ENCODE results near the gene TMED6.

TMED6 gene

DNA sequence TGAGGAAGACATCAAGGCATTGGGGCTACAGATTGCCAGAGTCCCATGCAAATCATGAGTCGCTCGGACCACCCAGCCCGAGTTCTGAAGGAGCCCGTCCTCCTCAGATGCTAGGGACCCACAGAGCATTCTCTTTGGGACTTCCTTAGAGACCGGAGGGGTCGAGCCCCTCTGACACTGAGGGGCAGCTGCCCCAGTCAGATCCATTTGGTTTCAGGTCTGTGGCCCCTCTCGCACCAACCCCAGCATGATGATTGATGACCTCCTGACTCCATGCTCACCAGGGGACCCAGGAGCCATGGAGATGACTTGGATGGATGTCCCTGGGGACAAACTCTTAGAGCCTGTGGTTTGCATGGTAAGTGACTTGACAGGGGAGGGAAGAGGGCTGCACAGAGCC, 29.2 kb downstream of the TMED6 start:
- no peak for DNase-seq

DNA sequence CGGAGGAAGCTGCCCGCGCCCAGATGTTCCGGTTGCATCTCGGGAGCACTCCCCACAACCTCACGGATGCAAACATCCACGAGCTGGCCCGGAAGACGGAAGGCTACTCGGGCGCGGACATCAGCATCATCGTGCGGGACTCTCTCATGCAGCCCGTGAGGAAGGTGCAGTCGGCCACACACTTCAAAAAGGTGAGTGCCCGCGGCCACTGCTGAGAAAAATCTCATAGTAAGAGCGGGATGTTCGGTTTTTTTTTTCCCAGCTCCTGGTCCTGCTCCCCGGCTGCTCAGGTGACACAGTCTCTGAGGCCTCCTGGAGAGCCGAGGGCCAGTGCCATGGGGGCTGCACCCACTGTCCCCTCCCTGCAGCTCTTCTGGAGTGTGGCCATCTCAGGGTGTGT, 30.5 kb downstream of the TMED6 start:
- no peak for DNase-seq

DNA sequence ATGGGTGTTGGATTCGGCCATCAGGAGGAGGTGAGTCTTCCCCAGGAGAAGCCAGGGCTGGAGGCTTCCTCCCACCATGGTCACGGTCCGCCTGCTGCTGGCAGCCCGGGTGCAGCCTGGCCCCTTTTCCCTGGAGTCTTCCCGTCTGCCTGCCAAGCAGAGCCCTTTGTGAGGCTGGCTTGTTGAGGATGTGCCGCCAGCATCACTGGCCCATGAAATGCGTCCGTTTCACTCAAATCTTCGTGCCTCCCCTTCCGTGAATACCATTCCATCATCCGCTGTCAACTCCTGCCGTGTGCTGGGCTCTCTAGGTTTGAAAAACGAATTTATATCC, 30.9 kb downstream of the TMED6 start:
- DNase-seq, result no peak

DNA sequence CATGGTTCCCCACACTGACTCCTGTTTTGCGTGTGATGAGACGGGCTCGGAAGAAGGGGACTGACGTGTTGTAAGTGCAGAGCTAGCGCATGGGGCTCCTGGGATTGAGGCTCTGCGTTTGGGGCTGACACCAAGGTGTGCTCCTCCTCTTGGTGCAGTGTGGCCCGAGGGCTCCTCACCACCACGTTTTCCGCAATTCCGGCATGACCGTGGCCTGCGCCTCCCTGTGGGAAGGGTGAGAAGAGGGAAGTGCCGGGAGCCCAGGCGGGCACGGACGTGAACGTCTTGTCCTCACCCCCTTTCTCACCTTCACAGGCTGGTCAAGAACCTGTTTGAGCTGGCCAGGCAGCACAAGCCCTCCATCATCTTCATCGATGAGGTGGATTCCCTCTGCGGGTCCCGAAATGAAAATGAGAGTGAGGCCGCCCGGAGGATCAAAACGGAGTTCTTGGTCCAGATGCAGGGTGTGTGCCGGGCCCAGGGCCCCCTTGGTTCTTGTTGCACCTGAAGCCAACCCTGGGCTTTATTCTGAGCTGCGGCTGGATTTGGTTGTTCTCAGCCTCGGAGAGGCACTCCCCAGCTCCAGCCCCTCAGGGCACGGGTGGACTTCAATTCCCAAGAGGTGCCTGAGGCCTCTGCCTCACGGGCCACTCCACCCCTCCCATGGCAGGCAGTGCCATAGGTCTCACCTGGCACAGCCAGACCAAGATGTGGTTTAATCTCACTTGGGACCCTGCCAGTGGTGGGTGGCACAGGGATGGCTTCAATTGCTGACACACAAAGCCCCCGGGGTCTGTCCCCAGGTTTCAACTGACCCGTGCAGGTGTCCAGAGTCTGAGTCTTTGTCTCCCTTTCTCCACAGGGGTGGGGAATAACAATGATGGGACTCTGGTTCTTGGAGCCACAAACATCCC, 31.5 kb downstream of the TMED6 start:
- no peak for DNase-seq

DNA sequence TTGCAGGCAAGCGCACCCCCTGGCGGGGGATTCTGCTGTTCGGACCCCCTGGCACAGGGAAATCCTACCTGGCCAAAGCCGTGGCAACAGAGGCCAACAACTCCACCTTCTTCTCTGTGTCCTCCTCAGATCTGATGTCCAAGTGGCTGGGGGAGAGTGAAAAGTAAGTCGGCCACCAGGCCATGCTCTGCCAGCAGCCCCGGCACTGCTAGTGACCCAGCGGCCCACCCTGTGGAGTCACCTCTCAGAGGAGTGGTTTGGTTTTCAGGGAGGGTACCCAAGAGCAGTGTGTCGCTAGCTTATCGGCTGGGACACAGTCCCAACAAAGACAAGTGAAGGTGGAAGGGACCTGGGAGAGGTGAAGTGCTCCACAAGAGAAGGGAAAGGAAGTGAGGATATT, 32.2 kb downstream of the TMED6 start:
- no peak for DNase-seq

DNA sequence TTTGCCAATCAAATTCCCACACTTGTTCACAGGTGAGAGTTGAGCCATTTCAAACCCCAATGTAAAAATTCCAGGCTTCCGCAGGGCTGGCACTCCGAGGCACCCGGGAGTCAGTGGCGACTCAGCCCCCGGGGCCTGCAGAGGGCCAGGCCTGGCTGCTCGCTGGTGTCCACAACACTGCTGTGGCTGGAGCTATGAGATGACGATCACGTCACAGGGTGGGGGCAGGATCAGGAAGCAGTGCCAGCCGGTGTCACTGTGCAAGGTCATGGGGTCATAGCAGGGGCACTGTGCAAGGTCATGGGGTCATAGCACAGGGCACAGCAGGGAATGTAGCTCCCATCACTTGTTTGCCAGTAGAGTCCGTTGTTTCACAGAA, 32.7 kb downstream of the TMED6 start:
- DNase-seq, result peak; percentile 54

DNA sequence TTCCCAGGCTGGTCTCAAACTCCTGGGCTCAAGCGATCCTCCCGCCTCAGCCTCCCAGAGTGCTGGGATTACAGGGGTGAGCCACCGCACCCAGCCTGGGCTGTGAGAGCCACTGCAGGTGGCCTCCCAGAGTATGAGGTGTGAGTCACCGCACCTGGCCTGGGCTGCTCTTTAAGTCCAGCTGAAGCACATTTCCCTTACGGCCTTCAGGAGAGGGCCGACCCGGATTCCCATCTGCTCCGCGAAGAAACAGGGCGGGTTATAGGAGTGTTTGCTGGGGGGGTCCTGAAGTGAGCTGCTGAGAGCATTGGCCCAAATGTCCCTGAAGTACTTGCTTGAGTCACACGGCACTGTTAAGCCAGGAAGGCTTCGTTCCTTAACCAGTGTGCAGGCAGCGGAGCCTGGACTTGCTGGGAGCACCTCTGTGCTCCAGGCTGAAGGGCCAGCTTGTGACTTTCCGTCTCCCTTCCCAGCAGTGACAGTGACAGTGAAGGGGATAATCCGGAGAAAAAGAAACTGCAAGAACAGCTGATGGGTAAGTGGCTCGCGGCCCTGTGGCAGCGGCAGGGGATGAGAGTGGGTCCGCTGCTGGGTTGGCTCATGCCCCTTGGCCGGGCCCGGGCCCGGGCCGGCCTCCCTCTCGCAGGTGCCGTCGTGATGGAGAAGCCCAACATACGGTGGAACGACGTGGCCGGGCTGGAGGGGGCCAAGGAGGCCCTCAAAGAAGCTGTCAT, 33.2 kb downstream of the TMED6 start:
- DNase-seq, result peak; percentile 47

DNA sequence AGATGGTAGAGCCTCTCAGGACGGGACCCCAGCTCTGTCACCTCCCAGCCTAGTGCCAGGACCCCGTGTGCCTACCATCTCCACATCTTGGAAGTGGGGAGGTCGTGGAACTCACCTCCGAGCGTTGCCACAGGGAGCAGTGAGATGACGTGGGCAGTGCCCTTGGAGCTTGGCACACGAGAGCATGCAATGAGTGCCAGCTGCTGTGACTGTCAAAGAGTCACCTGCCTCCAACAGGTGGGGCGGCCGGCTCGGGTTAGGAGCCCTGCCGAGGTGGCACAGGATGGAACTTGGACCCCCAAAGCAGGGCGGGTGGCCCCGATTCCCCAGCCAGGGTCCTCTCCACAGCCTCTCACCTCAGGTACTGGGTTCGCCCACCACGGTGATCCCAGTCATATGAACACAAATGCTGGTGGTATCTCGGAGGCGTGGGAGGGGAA, 35.0 kb downstream of the TMED6 start:
- DNase-seq, result no peak

DNA sequence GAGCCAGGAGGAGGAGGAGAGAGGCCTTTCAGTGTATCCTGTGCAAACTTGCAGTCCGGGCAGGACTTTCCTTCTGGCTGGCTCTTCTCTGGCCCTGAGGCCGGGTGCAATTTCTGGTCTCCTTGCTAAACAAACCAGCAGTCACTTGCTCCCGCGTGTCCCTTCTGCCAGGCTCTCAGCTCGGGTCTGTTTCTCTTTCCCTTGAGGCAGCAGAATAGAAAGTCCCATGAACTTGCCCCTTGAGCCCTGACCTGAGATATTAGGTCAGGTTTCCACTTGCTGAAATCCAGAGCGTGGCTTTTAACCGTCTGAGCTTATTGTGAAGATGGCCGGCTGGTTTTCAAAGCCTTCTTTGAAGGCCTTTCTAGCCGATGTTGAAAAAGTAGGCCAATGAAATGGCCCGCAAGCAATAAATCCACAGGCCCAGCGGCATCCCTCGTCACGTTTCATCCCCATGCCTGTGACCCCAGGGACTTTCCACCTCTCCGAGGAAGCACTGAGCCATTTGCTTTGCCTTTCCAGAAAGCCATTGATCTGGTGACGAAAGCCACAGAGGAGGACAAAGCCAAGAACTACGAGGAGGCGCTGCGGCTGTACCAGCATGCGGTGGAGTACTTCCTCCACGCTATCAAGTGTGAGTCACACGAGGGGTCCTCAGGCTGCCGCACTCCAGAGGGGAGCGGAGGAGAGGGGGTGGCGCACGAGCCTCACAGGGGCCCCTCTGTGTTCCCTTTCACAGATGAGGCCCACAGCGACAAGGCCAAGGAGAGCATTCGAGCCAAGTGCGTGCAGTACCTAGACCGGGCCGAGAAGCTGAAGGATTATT, 35.9 kb downstream of the TMED6 start:
- DNase-seq, result no peak

DNA sequence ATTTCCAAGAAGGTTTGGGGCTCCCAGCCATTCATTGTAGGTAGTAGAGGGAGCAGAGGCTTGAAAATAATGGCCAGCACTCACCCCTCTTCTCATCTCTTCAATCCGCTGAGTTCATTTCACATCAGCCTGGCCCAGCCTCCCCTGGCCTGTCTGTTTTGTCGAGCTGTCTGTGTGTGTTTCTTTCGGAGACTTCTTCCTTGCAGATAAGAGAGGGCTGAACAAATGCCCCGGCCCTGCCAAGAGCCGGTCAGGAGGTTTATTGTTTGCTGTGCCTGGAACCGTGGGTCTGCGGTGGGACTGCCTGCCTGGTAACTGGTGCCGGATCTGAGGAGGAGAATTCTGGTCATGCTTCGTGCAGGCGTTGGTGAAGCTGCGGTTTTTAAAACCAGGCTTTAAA, 37.1 kb downstream of the TMED6 start:
- no peak for DNase-seq

DNA sequence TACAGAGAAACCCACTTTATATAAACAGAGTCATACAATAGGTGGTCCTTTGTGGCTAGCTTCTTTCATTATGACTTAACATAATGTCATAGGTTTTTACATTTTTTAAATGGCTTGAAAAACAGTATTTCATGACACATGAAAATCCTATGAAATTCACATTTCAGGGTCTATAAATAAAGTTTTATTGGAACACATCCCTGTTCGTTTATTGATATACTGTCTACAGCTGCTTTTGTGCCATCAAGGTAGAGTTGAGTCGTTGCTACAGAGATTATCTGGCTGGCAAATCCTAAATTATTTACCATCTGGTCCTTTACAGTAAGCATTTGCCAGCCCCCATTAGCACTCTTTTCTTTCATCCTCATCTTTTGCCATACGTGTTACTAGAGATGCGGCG, 38.1 kb downstream of the TMED6 start:
- no peak for DNase-seq

DNA sequence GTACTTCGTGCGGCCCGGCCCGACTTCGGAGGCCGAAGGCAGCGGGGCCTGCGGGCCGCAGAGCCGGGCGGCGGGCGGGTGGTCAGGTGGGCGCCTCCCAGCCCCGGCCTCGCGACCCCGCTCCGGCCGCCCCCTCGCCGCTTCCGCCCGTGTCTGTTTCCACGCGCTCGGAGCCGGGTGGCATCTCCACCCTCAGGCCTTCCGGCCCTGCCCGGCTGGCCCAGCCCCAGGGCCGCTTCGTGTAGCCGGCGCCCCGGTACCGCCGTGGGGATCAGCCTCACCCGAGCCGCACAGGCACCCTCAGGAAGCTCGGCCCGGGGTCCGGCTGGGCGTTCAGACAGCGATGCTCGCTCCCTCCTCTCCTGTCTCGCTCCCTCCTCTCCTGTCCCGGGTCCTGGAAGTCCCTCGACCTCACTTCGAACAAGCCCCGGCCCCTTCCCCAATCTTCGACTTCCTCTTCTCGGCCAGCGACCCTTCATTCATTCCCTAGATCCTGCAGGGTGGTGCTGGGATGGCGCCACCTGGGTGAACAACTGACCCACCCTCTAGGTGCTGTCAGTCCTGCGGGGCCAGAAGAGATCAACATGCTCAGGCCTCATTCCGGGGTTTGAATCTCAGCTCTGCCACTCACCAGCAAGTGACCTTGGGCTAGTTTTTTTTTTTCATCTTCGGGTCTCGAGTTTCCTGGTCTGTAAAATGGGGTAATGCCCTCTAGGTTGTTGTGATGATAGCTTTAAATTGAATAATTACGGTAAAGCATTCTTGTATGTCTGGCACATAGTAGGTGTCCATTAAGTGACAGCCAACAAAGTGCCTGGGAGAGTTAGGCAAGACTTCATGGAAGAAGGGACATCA, 39.8 kb downstream of the TMED6 start:
- DNase-seq, result peak; percentile 79

DNA sequence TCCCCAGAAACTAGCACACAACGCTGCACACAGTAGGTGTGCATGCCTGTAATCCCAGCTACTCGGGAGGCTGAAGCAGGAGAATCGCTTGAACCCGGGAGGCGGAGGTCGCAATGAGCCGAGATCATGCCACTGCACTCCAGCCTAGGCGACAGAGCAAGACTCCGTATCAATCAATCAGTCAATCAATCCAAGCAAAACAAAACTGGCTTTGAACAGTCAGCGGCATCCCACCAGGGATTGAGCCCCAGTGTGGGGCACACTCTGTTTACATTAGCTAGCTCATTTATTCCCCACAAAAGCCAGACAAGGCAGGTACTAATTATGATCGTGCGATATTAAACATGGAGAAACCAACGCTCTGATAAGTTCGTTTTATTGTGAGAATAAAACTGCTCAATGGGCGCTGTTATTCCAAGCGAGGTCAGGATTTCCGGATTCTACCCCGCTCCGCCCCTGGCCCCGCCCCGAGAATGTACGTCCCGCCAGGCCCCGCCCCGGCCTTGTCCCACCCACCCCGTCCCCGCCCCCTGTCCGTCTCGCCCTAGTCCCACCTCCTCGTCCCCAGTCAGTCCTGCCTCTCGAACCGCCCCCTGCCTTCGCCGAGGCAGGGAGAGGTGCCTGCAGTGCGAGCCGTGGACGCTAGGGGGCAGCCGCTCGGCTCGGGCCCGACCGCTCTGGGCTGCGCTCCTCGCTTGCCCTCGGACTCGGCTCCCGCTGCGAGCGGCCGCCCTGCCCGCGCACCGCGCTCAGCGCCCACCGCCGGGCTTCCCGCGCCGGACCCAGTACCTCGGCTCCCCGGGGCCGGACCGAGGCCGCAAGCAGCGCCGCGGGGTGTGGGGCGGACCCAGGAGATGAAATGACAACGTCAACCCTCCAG, 40.7 kb downstream of the TMED6 start, which contains the start of gene VPS4A:
Gene VPS4A, plus strand, starts transcription at position 698 of the 880 bp plus-strand sequence. Its CDS starts 162 bp downstream, at position 860.
- peak; percentile 100 for DNase-seq

DNA sequence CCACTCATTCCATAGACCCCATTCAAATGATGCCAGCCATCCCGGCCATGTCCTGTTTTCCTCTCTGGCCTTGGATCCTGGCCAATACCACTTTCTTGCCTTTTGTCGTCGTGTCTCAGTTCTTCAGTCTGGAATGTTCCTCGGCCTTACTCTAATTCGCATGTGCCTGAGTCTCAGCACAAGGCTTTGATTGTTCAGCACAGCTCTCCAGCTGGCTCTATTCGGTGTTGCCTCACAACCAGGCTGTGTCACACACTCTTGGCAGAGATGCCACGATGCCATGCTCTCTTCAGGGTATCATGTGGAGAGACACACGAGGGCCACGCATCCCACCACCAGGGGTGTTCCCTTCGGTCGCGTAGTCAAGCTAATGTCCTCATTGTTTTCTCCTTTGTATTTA, 42.3 kb downstream of the TMED6 start:
- DNase-seq, result no peak

DNA sequence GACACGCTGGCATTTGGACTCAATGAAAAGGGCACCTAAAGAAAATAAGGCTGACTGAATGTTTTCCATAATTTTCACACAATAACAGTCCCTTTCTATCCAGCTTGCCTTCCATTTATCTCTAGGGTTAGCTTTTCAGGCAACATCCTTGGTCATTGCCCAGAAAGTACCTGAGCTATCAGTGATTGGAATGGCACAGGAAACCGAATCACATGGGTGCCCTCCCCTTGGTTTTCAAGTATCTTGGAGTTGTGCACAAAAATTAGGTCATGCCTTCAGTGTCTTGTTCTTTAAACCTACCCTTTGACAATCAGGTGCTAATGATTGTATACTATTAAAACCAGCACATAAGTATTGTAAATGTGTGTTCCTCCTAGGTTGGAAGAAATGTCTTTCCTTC, 43.7 kb downstream of the TMED6 start:
- DNase-seq, result no peak

DNA sequence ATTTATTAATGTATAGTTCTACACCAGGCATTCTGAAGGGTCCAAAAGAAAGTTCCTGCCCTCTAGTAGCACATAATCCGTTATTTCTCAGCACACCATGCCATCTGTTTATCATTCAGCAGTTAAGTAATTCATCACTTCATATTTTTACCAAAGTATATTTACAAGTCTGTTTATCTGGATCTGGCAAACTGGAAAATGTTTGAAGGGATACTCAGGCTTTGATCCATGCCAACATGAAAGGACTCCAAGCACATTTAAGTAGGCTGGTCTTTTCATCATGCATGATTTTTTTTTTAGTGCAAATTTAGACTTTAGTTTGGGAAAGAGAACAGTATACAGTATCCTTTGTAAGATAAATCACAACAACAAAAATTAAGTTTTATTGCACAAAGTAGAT, 44.5 kb downstream of the TMED6 start:
- no peak for DNase-seq

DNA sequence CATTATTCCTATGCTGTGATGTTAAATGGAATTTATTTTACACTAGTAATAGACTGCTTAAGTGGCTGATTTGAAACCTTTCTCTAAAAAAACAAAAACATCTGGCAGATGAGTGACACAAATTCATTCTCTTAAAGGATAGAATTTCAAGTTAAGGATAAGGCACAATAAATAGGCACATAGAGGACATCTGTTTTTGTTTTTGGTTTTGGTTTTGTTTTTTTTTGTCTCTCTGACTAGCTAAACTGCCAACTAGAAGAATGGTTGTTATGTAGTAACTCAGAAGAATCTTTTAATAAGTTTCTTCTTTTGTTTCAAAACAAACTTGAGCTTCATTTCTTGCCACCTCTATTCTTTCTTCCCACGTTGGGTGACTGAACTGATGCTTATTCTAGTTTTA, 45.6 kb downstream of the TMED6 start:
- no peak for DNase-seq

DNA sequence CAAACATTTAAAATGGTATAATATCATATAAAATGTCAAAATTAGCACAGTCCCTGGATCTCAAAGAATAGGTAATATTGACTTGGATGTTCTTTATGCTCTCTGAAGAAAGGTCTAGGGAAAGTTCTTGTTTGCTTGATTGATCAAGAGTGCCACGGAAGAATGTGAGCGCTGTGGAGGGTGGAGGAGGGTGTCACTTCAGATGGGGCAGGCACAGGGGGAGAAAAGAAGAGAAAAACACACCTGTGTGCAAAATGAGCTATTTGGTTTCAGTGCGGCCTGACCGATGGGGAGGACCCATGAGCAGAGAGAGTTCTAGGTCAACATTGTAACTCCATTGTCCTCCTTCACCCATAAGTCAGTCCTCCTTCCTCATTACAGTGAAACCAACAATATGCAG, 49.3 kb downstream of the TMED6 start:
- DNase-seq, result no peak

DNA sequence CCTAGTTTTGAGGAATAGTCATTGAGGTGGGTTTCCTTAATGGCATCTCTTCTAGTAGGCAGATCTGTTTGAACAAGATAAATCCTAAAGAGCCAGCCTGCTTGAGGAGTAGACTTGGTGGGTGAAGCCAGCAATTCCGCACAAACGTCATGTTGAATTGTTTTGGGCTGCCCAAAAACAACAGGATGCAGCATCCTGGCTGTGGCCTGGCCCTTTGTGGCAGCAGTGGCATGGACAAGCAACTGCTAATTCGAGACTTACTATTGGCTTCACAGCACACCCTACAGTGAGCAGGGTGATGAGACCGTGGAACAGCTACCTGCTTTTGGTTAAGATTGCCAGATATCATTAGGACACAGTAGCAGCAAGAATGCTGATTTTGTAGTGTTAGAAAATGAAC, 49.7 kb downstream of the TMED6 start:
- peak; percentile 30 for DNase-seq

DNA sequence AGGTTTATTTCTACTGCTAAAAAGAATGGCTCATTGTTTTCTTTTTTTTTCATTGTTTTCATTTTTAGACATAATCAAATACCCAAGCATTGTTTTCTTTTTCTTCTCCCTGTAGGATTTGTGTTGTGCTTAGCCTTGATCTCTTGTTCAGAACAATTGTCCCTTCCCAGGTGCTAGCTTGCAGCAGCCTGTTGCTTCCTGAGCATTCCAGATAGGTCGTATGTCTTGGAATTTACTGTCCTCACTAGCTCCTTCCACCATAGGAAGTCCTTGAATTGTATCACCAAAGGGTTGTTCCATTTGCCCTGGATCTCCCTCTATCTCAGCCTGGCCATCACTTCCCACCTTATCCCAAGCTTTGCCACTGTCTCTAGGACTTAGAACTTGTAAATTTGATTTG, 50.4 kb downstream of the TMED6 start:
- DNase-seq, result no peak

DNA sequence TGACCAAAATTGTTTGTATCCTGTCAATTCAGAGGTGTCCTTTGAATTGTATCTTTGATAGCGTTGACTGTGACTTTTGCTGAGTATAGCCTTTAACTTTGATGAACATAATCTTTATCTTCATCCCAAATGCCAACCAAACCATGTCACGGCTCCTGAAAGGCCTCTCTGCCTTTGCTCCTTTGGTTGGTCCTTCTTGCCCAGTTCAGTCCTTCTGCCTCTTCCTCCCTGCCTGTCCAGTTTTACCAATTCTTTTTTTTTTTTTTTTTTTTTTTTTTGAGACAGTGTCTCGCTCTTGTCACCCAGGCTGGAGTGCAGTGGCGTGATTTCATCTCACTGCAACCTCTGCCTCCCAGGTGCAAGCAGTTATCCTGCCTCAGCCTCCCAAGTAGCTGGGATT, 53.3 kb downstream of the TMED6 start:
- DNase-seq, result no peak
